ENCODE data around the gene IL9R.

DNA sequence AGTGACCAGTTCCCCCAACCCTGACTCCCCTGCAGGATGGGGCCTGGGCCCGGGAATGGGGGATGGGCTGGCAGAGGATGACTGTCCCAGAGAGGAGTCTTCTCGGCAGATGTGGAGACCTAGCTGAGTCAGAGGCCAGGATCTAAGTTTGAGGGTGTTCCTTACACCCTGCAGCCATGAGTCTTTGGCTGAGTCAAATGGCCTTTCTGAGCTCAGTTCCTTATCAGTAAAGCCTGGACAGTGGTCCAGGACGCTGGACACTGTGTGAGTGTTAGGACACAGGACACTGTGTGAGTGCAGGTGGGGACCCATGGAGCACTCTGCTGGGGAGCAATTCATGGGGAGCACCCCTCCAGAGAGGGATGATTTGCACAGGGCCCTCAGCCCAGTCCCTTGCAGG is 5.0 kb downstream of the IL9R start:
- no peak for TF ChIP-seq EZH2 (IDR thresholded peaks at IDR 0.05; ENCODE audit: low read depth, unreplicated experiment)
- TF ChIP-seq EZH2phosphoT487 (IDR thresholded peaks at IDR 0.05; ENCODE audit: unreplicated experiment), result no peak
- TF ChIP-seq, protein P1, sequence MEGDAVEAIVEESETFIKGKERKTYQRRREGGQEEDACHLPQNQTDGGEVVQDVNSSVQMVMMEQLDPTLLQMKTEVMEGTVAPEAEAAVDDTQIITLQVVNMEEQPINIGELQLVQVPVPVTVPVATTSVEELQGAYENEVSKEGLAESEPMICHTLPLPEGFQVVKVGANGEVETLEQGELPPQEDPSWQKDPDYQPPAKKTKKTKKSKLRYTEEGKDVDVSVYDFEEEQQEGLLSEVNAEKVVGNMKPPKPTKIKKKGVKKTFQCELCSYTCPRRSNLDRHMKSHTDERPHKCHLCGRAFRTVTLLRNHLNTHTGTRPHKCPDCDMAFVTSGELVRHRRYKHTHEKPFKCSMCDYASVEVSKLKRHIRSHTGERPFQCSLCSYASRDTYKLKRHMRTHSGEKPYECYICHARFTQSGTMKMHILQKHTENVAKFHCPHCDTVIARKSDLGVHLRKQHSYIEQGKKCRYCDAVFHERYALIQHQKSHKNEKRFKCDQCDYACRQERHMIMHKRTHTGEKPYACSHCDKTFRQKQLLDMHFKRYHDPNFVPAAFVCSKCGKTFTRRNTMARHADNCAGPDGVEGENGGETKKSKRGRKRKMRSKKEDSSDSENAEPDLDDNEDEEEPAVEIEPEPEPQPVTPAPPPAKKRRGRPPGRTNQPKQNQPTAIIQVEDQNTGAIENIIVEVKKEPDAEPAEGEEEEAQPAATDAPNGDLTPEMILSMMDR (conservative IDR thresholded peaks at IDR 0.05; ENCODE audit: low read depth in 2 of 2), result no peak
- TF ChIP-seq, protein P2, sequence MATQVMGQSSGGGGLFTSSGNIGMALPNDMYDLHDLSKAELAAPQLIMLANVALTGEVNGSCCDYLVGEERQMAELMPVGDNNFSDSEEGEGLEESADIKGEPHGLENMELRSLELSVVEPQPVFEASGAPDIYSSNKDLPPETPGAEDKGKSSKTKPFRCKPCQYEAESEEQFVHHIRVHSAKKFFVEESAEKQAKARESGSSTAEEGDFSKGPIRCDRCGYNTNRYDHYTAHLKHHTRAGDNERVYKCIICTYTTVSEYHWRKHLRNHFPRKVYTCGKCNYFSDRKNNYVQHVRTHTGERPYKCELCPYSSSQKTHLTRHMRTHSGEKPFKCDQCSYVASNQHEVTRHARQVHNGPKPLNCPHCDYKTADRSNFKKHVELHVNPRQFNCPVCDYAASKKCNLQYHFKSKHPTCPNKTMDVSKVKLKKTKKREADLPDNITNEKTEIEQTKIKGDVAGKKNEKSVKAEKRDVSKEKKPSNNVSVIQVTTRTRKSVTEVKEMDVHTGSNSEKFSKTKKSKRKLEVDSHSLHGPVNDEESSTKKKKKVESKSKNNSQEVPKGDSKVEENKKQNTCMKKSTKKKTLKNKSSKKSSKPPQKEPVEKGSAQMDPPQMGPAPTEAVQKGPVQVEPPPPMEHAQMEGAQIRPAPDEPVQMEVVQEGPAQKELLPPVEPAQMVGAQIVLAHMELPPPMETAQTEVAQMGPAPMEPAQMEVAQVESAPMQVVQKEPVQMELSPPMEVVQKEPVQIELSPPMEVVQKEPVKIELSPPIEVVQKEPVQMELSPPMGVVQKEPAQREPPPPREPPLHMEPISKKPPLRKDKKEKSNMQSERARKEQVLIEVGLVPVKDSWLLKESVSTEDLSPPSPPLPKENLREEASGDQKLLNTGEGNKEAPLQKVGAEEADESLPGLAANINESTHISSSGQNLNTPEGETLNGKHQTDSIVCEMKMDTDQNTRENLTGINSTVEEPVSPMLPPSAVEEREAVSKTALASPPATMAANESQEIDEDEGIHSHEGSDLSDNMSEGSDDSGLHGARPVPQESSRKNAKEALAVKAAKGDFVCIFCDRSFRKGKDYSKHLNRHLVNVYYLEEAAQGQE (IDR thresholded peaks at IDR 0.05; ENCODE audit: unreplicated experiment), result no peak
- TF ChIP-seq CREB1 (CRISPR knock-in tag; IDR thresholded peaks at IDR 0.05; ENCODE audit: low read depth), result no peak
- no peak for TF ChIP-seq POLR2AphosphoS5 (IDR thresholded peaks at IDR 0.05; ENCODE audit: low read depth)
- no peak for TF ChIP-seq NANOG (IDR thresholded peaks at IDR 0.05; ENCODE audit: borderline replicate concordance)
- no peak for TF ChIP-seq STAT1 (IDR thresholded peaks at IDR 0.05; ENCODE audit: unreplicated experiment)
- TF ChIP-seq, protein P3, sequence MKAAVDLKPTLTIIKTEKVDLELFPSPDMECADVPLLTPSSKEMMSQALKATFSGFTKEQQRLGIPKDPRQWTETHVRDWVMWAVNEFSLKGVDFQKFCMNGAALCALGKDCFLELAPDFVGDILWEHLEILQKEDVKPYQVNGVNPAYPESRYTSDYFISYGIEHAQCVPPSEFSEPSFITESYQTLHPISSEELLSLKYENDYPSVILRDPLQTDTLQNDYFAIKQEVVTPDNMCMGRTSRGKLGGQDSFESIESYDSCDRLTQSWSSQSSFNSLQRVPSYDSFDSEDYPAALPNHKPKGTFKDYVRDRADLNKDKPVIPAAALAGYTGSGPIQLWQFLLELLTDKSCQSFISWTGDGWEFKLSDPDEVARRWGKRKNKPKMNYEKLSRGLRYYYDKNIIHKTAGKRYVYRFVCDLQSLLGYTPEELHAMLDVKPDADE (IDR thresholded peaks at IDR 0.05), result no peak

Measured in GM23338 (cell line).